Endothelial cell of umbilical vein (primary cell): ENCODE results near the gene ELP4. TPM values are rescaled to one million over a fixed set of nuclear protein-coding genes. Genes with fewer than 3 reads are reported as not detected.

Source experiments
- BruUV-seq: library from RNA; stranded (reverse); fragments of 400-500 nt; replicated peaks from 2 replicates; lab custom pipeline; 2021; lab: Mats Ljungman, UMichigan
- CTCF ChIA-PET: fragments of 300-600, 350-600 bp; sonication (Branson Sonifier 250); formaldehyde crosslinking; loops from one replicate; lab custom pipeline; 2021; ENCODE audit warnings: antibody characterized with exemption, inconsistent platforms; lab: Charles Lee
- POLR2A ChIA-PET: fragments of 300-600, 350-600 bp; sonication (Branson Sonifier 250); formaldehyde crosslinking; loops from one replicate; lab custom pipeline; 2021; ENCODE audit warnings: antibody characterized with exemption, inconsistent platforms; lab: Charles Lee
- DNase-seq: peaks from one replicate; pipeline ENCODE4 v3.0.0-alpha.2; 2011; ENCODE audit warnings: low read depth, low spot score
- FAIRE-seq: peaks from 2 replicates; lab custom pipeline; 2011; peaks lifted over from hg19 to GRCh38; lab: Jason Lieb, UNC
- H2AFZ ChIP-seq: 2 replicates; pipeline ENCODE4 v1.6.0; 2012; ENCODE audit warnings: low read depth, low read length, control low read depth, inconsistent platforms
- H3K27ac ChIP-seq: 2 replicates; pipeline ENCODE4 v1.5.1; 2011; ENCODE audit warnings: low read depth, mild to moderate bottlenecking, control low read depth, low read length, moderate library complexity; ENCODE audit not compliant: insufficient read depth
- H3K27me3 ChIP-seq, 2 experiments: 2 replicates each; pipeline versions ENCODE4 v1.6.0 to v1.6.1; 2011; ENCODE audit warnings: low read length in 2 of 2, mixed read lengths in 1 of 2; ENCODE audit not compliant: control insufficient read depth in 2 of 2, insufficient read depth in 2 of 2
- H3K36me3 ChIP-seq, 2 experiments: 2 replicates in 1 of 2; 3 replicates in 1 of 2; pipeline ENCODE4 v1.5.1; 2011; ENCODE audit warnings: low read length in 2 of 2, mild to moderate bottlenecking in 1 of 2, moderate library complexity in 1 of 2; ENCODE audit not compliant: control insufficient read depth in 2 of 2, insufficient read depth in 2 of 2; ENCODE audit errors: extremely low read depth in 1 of 2
- H3K4me1 ChIP-seq: 3 replicates; pipeline ENCODE4 v1.5.1; 2011; ENCODE audit warnings: mild to moderate bottlenecking, low read length; ENCODE audit not compliant: control insufficient read depth, insufficient read depth; ENCODE audit errors: extremely low read depth
- H3K4me2 ChIP-seq: 2 replicates; pipeline ENCODE4 v1.6.1; 2011; ENCODE audit warnings: low read length, control low read depth, mixed read lengths; ENCODE audit not compliant: insufficient read depth
- H3K4me3 ChIP-seq, 3 experiments: fragments of 200-600 bp in 1 of 3; sonication (generic), shearing (Covaris generic) in 1 of 3; replicated peaks in 1 of 3; 2 replicates each; pipeline ENCODE4 v1.5.1; 2011 to 2016; ENCODE audit warnings: control low read depth in 3 of 3, low read length in 3 of 3, mild to moderate bottlenecking in 2 of 3, inconsistent platforms in 1 of 3, low read depth in 1 of 3, moderate library complexity in 1 of 3; ENCODE audit not compliant: insufficient read depth in 1 of 3
- H3K79me2 ChIP-seq: 2 replicates; pipeline ENCODE4 v1.6.0; 2012; ENCODE audit warnings: low read length, inconsistent platforms; ENCODE audit not compliant: control insufficient read depth, insufficient read depth
- H3K9ac ChIP-seq: replicated peaks from 2 replicates; pipeline ENCODE3; 2011; ENCODE audit warnings: low read length, control low read depth; ENCODE audit not compliant: insufficient read depth; ENCODE audit errors: extremely low read depth
- H3K9me1 ChIP-seq: replicated peaks from 3 replicates; pipeline ENCODE4 v1.6.0; 2011; ENCODE audit warnings: mild to moderate bottlenecking, low read length; ENCODE audit not compliant: control insufficient read depth, insufficient read depth; ENCODE audit errors: extremely low read depth
- H3K9me3 ChIP-seq: replicated peaks from 2 replicates; pipeline ENCODE4 v1.5.1; 2012; ENCODE audit warnings: low read length, inconsistent platforms; ENCODE audit not compliant: control insufficient read depth, insufficient read depth
- H4K20me1 ChIP-seq: replicated peaks from 2 replicates; pipeline ENCODE3; 2011; ENCODE audit warnings: mild to moderate bottlenecking, low read length; ENCODE audit not compliant: control insufficient read depth, insufficient read depth; ENCODE audit errors: extremely low read depth
- CTCF ChIP-seq, 2 donors: IDR thresholded peaks; 1 replicate in 1 of 2; 2 replicates in 1 of 2; pipeline ENCODE4 v1.5.1; 2011; ENCODE audit warnings: low read length in 2 of 2, mild to moderate bottlenecking in 2 of 2, moderate library complexity in 2 of 2, control low read depth in 1 of 2, inconsistent platforms in 1 of 2, low read depth in 1 of 2; ENCODE audit not compliant: insufficient read depth in 1 of 2; ENCODE audit errors: extremely low read depth in 1 of 2
- EZH2 ChIP-seq: IDR thresholded peaks from 2 replicates; pipeline ENCODE4 v1.6.1; 2012; ENCODE audit warnings: borderline replicate concordance, low read depth, mild to moderate bottlenecking, moderate library complexity, low read length, inconsistent platforms; ENCODE audit not compliant: severe bottlenecking
- FOS ChIP-seq: IDR thresholded peaks from 2 replicates; pipeline ENCODE4 v1.6.1; 2011; ENCODE audit warnings: mild to moderate bottlenecking, low read length, moderate library complexity, borderline replicate concordance; ENCODE audit not compliant: insufficient read depth
- GATA2 ChIP-seq: IDR thresholded peaks from 2 replicates; pipeline ENCODE4 v1.7.0; 2011; ENCODE audit warnings: low read depth, mild to moderate bottlenecking, moderate library complexity, mixed read lengths, low read length; ENCODE audit not compliant: insufficient read length, insufficient read depth
- JUN ChIP-seq: IDR thresholded peaks from 2 replicates; pipeline ENCODE4 v1.6.1; 2011; ENCODE audit warnings: borderline replicate concordance, low read depth; ENCODE audit not compliant: insufficient read length, insufficient read depth
- MAX ChIP-seq: IDR thresholded peaks from 2 replicates; pipeline ENCODE4 v1.6.1; 2011; ENCODE audit not compliant: insufficient read depth, insufficient read length
- MYC ChIP-seq: IDR thresholded peaks from one replicate; pipeline ENCODE4 v1.6.1; 2011; ENCODE audit warnings: mild to moderate bottlenecking, low read depth, low read length
- POLR2A ChIP-seq: IDR thresholded peaks from 2 replicates; pipeline ENCODE4 v1.6.1; 2012; ENCODE audit warnings: low read depth, mild to moderate bottlenecking, control low read depth, low read length
- POLR2AphosphoS5 ChIP-seq: IDR thresholded peaks from 2 replicates; pipeline ENCODE4 v1.6.1; 2012; ENCODE audit warnings: low read depth, mild to moderate bottlenecking, control low read depth, low read length, moderate library complexity; ENCODE audit not compliant: insufficient read depth
- dilution Hi-C: fragments of 300-500 bp; cut with MboI; formaldehyde crosslinking; loops from one replicate; pipeline ENCODE4 v1.15.0; 2019; ENCODE audit warnings: low sequenced_read_pairs; ENCODE audit not compliant: extremely low pct_ligation_motif_present
- intact Hi-C: fragments of 100-400 bp; cut with micrococcal nuclease; formaldehyde crosslinking; loops from one replicate; pipeline ENCODE4 v1.10.0; 2022
- polyA plus RNA-seq, 4 experiments: library from polyadenylated mRNA; depleted of rRNA in 3 of 4; stranded (reverse) in 3 of 4; unstranded in 1 of 4; fragments of >200 nt; gene quantifications; 2 replicates each; pipeline versions ENCODE4 v1.2.1 to v1.2.3, GENCODE V29; 2011 to 2012; ENCODE audit warnings: missing spikeins in 1 of 4
- total RNA-seq: library from RNA; stranded (reverse); gene quantifications from 2 replicates; pipeline ENCODE4 v1.2.3, GENCODE V29; 2021

Gene ELP4
- total and polyA plus RNA-seq, 2 donors (not counting 3 experiments of a cell fraction or from before 2014, with no cell fraction given) = 11.6 to 16.3 TPM

- FAIRE-seq (no peak), DNase-seq (no peak)
- H3K4me2 ChIP-seq = no peak overlapping the region
- no peak overlapping the region for H3K9ac ChIP-seq
- H3K27ac ChIP-seq = no peak overlapping the region
- H3K79me2 ChIP-seq = no peaks in the 10 kb centered on the region
- no peaks in the 10 kb centered on the region for H3K9me3 ChIP-seq
- H3K27me3 ChIP-seq = no peaks in the 10 kb centered on the region
- TF ChIP-seq GATA2 (no peak), FOS (no peak), MAX (no peak), JUN (no peak), EZH2 (no peak), POLR2A (no peak), MYC (no peak), POLR2AphosphoS5 (no peak), CTCF (IDR thresholded peaks at IDR 0.05; ENCODE audit: extremely low read depth in 1 of 2, insufficient read depth in 1 of 2, low read depth in 1 of 2, low read length in 2 of 2) (no peak)
- dilution Hi-C loops = no loop called here
- H2AFZ ChIP-seq = no peak overlapping the region
- intact Hi-C loops = no loop called here
- BruUV-seq = no TSS peak
- no peak overlapping the region for H3K4me3 ChIP-seq
- H3K36me3 ChIP-seq = no peaks in the 10 kb centered on the region
- CTCF ChIA-PET = interaction anchor here (2.9 kb wide), 1 partner anchor 43 kb away, joined by 11 read pairs; no protein-coding TSS in a partner anchor
- H3K9me1 ChIP-seq = no peaks in the 10 kb centered on the region
- POLR2A ChIA-PET = no interaction called here
- H4K20me1 ChIP-seq = no peaks in the 10 kb centered on the region
- no peaks in the 10 kb centered on the region for H3K4me1 ChIP-seq
Measured at GRCh38 chr11:31598454-31598853, 88.9 kb downstream of the ELP4 start.
